NCI-H1092 treated with DMSO at 0.1 percent for 48 hours (cell line): ENCODE data around the gene ENTPD1.

Source experiments
- DNase-seq: peaks from one replicate; lab custom pipeline; 2025; lab: John Stamatoyannopoulos, UW

ENTPD1 gene

DNA sequence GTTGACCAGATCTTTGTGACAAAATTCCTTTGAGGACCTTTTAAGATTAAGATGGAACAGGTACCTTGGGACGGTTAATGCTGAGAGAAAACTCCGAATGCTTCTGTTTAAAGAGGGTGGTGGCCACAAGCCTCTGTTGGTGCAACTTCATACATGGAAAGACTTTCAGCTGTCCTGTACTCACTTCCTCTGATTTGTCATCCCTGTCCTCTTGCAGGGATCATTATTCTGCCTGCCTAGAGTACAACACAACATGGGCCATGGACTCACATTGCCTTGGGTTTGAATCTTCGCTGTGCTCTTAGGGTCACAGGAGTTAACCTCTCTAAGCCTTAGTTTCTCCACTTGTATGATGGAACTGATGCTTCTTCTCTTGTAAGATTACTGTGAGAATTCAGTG lies 75.1 kb downstream of the ENTPD1 start:
- no peak for DNase-seq

DNA sequence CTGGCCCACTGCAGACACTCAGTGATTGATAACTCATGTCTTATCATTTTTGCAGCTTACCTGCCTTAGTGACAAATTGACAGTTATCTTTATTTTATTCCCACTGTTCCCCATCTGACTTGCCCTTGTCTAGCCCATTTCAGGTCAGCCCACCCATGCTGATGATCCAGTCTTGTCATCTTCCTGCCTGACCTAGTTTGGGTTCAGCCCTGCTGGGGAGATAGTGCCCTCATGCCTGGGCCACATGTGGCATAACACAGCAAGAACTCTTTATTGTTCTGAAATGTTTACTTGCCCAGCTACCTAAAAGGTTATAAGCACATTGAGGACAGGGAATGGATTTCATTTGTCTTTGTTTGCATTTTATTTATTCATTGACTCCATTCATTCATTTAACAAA lies 75.6 kb downstream of the ENTPD1 start:
- no peak for DNase-seq

DNA sequence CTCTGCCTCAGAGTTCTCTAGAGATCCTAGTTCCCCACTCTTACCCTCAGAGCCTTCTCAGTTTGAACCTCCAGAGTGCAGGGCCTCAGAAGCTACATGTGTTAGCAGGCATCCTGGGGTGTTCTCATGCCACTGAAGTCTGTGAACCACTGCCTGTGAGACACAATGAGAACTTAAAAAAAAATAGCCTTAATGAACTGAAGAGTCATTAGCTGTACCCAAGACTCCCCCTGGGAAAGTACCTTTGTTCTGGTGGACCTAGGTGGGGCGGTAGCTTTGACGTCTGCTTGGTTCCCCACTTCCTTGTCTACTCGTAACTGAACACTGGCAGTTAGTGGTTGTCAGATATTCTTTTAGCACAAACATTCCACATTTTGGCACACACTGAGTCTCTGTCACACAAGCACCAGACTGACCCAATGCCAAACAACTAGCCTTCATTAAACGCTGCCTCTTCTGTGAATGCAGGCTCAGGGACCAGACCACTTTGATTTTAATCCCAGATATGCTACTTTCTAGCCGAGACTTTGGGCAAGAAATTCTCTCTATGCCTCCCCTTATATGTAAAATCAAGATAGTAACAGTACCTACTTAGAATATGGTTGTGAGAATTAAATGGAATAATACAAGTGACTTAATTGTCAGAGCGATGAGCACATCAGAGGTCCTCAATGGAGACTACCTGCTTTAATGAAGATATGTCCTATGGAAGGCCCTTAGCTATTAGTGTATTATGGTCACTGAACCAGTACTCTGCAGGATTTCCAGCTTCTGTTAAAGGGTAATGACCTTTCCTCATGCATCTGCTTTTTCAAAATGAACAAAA lies 76.5 kb downstream of the ENTPD1 start:
- DNase-seq = no peak

DNA sequence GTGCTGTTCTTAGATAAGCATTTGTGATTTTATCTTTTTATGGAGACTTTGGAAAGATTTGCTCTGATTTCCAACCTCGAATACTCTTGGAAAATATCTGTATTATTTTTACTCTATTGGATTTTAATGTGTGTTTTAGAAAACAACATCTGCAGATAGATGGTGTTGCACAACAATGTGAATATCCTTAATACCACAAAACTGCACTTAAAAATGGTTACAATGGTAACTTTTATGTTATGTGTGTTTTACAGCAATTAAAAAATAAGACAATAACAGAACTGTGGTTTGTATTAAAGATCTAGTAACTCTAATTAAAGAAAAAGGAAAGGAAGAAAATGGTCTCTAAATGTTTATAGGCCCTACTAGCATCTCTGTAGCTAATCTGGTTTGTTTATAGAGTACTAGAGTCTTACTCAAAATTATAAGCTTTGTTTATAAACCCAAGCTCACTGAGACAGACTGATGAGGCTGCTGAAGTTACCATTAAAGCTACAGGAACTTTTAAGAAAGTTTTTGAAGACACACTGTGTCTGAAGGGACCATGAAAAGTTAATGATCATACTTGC lies 77.2 kb downstream of the ENTPD1 start:
- no peak for DNase-seq

DNA sequence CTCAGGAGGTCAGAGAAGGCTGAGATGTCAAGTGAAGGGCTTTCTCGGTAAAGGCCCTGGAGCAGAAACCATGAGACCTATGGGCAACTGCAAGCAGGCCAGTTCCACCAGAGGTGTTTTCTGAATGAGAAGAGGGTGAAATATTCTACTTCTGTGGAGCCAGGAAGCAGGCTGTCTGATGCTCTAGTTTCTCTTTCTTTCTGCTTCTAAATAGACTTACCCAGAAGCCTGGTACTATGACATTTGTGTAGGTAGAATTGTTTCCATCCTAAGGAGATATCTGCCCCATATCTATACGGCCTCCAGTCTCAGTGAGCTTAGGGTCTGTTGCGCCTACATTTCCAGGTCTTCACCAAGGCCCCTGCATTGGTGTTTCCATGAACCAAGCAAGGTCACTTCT lies 78.4 kb downstream of the ENTPD1 start:
- DNase-seq = no peak

DNA sequence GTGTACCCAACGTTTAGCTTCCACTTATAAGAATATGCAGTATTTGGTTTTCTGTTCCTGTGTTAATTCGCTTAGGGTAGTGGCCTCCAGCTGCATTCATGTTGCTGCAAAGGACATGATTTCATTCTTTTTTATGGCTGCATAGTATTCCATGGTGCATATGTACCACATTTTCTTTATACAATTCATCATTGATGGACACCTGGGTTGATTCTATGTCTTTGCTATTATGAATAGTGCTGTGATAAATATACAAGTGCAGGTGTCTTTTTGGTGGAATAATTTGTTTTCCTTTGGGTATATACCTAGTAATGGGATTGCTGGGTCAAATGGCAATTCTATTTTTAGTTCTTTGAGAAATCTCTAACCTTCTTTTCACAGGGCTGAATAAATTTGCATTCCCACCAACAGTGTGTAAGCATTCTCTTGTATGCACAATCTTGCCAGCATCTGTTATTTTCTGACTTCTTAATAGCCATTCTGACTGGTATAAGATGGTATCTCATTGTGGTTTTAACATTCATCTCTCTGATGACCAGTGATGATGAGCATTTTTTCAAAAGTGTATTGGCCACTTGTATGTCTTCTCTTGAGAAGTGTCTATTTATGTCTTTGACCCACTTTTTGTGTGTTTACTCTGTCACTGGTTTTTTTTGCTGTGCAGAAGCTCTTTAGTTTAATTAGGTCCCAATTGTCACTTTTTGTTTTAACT lies 79.3 kb downstream of the ENTPD1 start:
- no peak for DNase-seq

DNA sequence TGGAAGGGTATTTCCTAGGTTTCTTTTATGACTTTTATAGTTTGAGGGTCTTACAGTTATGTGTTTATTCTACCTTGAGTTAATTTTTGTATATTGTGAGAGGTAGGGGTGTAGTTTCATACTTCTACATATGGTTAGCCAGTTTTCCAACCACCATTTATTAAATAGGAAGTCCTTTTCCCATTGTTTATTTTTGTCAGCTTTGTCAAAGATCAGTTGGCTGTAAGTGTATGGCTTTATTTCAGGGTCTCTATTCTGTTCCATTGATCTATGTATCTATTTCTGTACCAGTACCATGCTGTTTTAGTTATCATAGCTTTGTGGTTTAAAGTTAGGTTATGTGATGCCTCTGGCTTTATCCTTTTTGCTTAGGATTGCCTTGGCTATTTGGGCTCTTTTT lies 79.9 kb downstream of the ENTPD1 start:
- no peak for DNase-seq

DNA sequence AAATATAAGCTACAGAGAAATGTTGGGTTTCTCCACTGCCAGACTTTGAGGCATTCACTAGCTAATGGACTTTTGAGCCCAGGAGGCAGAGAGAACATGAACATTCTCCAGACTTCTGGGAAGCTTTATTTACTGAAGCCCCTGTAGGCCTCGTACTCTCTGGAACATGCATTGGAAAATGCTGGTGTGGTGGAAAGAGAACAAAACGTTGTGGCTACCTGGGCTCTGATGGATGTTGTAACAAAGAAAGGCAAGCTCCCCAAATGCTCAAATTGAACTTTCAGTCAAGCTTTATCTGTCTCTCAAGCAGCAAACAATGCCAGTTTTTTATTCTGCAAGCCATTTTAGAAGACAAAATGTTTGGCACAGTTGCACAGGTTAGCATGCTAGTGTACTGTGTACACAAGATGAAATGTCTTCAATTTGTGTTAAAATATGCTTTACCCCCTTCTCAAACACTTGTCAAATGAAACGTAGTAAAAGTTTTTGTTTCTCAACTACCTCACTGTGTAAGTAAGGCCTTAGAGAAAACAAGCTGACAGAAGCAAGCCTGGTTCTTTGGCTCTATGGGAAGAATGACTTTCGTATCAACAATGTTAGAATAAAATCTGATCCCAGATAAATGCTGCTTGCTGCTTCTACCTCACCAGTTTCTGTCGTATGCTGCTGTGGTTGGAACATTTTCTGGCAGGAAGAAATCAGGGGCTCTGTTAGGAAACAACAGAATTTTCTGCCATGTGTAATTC lies 80.8 kb downstream of the ENTPD1 start:
- DNase-seq = no peak

DNA sequence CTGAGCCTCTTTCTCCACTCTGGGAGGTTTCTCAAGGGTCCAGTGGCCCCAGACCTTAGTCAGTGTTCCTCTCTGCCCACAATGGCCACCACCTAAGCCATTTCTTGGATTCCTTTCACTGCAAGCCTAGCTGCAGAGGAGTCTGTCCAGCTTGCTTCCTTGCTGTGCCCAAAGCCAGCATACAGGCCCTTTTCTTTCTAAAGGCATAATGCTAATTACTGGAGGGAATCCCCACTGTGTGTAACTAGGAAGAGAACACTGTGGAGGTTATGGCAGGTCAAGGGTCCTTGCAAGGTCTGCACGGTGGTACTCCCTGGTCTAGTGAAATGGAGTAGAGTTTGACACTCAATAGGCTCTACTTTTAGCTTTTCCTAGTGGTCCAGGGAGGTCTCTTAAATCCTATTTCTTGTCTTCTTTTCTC lies 81.4 kb downstream of the ENTPD1 start:
- no peak for DNase-seq

DNA sequence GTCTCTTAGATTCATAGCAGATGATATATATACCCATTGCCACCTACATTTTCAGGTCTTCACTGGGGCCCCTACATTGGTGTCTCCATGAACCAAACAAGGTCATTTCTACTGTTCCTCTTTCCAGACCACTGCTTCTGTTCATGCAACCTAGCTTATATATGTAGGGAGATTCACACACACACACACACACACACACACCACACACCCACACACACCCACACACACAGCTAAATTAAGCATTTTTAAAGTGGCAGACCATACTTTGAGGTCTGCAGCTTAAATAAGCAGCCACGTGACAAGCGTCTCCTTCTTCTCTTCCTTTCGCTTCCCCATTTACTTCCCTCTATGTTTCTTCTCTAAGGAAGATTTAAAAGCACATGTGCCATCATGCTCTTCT lies 81.8 kb downstream of the ENTPD1 start:
- DNase-seq = no peak

DNA sequence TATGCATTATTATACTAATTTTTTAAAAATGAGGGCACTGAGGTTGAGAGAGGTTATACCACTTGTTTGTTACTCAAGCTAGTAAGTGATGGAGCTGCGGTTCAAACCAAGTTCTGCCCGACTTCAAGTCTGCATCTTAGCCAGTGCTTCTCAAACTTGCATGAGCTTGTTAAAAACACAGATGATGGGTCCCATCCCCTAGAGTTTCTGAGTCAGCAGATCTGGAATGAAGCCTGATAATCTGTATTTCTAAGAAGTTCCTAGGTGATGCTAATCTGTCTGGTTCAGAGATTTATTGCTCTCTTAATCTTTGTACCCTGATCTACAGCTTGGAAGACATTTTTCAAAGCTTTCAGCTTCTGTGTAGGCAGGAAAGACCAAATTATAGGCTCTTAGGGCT lies 84.2 kb downstream of the ENTPD1 start:
- no peak for DNase-seq

DNA sequence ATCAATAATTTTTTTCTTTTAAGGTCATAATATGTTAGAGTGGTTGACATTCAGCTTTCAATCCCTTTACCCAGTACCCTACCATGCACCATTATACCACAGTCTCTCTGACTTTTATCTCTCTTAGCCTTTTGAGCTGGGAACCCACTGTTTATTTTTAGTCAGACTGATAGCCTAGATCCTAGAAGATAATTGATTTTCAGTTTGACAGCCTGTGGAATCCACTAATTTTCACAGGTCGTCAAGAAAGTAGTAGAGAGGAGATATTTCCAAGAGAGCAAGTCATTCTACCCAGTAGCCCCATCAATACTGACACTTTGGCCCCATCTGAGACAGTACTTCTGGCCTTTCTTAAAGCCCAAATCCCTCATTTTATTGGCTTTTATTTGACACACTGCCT lies 84.7 kb downstream of the ENTPD1 start:
- DNase-seq = no peak

DNA sequence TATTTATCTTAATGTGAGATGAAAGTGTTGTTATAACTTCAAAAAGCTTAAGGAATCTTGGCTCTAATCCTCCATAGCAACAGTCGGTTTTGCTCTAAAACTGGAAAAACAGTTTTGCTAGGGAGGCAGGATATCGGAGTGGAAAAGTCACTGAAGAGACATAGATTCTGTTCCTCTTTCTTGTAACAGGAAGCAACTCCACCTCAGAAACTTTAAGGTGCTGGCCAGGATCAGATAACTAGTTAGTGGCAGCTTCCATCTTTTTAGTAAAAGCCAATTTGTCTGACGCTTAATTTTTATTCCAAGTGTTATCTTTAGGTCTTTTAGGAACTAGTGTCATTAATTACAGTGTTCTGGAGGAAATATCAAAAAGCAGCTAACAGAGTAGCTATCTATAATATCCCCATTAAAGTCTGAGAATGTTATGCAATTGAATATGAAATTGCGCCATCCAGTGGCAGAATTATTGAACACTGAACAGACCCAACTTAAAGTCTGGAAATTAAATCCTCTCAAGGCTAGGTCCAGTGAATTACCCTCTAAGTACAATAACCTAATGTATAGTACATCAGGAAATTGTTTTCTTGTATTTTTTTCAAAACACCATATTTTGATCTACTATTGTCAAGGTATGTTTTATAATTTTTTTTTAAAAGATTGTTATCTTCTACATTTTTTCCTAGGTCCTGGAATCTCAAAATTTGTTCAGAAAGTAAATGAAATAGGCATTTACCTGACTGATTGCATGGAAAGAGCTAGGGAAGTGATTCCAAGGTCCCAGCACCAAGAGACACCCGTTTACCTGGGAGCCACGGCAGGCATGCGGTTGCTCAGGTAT lies 85.9 kb downstream of the ENTPD1 start:
- DNase-seq = peak; percentile 46

DNA sequence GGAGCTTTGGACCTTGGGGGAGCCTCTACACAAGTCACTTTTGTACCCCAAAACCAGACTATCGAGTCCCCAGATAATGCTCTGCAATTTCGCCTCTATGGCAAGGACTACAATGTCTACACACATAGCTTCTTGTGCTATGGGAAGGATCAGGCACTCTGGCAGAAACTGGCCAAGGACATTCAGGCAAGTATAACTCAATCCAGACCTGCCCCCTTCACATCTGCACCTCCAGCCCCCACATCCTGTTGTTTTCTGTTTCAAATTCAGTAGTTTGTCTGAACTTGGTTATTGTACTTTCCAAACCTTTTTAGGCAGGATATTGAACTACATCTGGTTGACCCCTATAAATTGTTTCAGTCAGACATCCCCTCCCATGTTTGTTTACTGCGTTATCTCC lies 89.4 kb downstream of the ENTPD1 start:
- DNase-seq = no peak

DNA sequence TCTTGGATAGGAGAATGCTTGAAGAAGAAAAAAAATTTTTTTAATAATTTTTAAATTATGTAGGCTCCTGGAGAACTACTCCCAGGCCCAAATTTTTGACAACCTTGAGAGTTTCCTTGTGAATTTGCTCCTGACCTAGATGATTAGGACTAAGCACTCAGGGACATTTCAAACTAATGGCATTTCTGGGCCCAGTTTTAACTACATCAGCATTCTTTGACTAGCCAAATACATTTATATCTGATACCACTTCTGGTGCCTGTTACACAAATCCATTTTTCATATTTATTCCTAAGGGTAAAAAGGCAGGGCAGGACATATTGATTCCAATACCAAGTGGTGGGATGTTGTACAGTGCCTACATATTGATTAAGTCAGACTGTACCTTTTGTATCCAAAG lies 91.0 kb downstream of the ENTPD1 start:
- no peak for DNase-seq

DNA sequence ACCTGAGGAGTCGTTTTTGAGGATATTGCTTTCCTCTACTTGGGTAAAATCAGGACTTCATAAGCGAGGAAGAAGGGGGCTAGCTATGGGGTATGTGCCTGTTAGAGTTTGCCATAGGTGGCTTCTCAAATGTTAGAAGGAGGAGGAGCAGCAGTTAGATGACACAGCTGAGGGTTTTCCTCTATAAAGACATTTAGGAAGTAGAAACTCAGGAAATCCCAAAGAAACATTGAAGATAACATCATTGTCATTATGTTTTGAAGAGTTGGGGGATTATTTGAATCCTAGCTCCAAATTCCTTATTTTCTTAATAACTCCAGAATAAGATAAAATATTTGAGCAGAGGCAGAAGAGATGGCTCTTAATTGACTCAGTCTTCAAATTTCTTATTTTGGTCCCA lies 92.9 kb downstream of the ENTPD1 start:
- DNase-seq = no peak

DNA sequence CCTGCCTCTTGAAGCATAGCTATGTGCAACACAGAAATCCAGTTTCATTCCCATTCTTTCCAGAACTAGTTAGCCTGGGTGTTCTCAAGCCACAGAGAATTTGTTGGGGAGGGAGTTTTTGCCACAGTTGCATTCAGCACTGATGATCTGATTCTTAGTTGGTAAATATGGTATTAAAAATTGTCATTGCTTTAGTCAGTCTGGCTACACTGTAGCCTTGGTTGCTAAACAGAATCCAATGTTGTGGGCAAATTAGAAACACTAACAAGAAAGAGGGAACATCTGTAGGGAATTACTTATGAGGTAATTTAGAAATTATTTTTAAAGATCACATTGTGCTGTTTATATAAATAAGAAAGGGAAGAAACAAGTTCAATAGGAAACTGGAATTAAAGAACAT lies 94.8 kb downstream of the ENTPD1 start:
- DNase-seq = no peak

DNA sequence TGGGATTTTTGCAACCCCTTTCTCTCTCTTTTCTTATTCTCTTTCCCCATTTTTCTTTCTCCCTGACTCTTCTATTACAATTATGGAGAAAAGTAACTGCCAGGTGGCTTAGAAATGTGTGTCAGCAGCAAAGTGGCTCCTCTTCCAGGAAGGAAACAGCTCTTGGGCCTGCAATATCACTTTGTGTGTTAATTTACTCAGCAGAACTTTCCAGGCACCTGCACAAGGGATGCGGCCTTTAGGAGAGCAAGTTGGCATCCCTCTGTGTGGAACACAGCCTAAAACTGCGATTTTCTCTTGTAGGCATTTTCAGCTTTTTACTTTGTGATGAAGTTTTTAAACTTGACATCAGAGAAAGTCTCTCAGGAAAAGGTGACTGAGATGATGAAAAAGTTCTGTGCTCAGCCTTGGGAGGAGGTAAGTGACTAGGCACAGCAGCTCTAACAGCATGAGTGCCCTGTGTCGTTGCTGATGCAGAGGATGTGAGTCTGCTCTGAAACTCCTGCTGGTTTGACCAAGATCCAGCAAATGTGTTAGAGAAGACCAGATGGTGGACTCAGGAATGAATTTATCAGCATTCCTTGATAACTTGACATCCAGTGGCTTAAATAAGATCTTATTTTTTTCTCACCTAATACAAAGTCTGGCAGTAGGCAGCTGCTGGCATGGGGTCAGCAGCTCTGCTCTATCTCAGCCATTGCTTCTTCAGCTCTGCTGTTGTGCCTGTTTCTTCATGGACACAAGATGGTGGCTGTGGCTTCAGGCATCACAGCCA lies 104.4 kb downstream of the ENTPD1 start:
- no peak for DNase-seq

DNA sequence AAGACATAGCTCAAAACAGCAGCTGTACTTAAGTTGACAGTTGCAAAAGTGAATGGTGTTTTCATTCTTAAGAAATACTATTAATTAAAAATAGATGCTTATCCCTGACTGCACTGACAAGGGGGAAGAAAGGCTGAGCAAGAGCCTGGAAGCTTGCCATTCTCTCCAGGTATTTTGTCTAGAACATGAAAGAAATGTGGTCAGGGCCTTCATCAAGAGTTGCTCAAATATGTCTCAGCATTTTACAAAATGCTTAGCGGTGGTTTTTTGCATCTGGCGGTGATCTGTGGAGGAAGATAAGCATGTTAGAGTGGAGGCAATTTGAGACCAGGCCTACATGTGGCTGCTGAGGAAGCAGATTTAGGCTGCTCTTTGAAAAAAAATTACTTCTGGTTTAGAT lies 105.4 kb downstream of the ENTPD1 start:
- no peak for DNase-seq

DNA sequence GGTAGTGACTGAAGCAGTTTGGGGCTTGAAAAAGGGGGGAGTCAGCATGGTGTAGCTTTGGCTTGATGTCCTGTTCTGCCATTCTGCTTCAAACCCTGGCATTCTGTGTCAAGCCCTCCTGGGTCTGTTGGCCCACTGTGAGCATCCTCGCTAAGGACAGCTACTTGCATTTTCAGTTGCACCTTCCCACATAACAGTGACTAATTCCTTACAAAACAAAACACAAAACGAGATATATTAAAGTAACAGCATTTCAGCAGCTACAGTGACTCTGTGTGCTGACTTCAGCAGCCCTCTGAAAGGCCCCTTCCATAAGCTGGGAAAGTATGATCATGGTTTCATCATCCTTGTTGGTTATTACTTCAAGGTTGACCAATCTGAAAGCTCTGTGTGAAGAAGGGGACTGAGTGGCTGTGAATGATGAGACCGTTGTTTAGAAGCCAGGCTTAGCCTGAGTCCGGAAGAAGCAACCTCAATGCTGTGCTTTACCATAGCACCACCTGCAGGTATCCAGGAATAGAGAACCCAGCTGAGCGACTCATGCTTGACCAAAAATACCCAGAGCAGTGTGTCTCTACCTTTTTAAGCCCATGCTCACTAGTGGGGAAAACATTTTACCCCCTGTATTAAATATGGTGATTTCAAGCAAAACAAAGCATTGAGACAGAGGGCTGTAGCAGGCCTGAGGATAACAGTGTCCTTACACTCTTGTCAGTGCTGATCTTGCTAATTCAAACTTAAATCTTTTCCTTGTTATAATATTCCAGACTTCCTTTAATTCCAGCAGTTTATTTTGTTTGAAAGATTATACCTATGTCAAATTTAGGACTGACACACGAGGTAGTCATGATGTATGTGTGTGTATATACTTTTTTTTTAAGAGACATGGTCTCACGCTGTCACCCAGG lies 109.2 kb downstream of the ENTPD1 start:
- peak; percentile 12 for DNase-seq
